HG03442 (cell line): Measurements from ENCODE around the gene TBCD.
"Not testable (repeated sequence)": the region's sequence is repeated elsewhere in the genome, so short reads cannot be mapped to it uniquely, and the experiment has no call there.

Source experiments
- ATAC-seq: cut with Tn5 transposase; IDR thresholded peaks from one replicate; pipeline ENCODE4 v1.9.1; 2021; ENCODE audit warnings: mild to moderate bottlenecking, moderate library complexity; ENCODE audit not compliant: unreplicated experiment

Gene TBCD

GRCh38 chr17:82965371-82965770 lies 213.5 kb downstream of the TBCD start:
- ATAC-seq: no peak

- no peak for ATAC-seq
Observed at GRCh38 chr17:82966415-82966814, 214.6 kb downstream of the TBCD start.

DNA sequence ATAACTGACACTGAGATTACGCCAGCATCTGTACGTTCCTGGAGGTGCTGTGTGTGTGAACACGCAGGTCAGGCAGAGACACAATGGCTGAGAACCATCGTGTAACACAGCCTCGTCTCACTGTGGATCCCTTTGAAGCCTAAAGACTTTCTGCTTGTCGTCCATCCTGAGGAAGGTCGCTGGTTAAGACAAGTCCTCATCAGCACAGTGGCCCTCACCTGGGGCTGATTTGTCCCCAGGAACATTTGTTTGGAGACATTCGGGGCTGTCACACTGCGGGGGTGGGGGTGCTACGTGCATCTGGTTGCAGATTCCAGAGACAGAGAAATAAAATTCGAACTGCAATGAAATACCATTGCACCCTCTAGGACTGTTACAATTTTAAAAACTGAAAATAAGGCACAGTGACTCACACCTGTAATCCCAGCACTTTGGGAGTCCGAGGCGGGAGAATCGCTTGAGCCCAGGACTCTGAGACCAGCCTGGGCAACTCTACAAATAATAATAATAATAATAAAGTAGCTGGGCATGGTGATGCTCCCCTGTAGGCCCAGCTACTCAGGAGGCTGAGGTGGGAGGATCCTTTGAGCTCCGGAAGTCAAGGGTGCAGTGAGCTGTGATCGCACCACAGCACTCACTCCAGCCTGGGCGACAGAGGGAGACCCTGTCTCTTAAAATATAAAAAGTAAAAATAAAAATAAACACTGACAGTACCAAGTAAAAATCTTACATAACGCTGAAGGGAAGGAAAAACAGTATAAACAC lies 215.6 kb downstream of the TBCD start:
- no peak for ATAC-seq

- not testable (repeated sequence) for ATAC-seq
Observed at GRCh38 chr17:82968033-82968841, 216.4 kb downstream of the TBCD start.

DNA sequence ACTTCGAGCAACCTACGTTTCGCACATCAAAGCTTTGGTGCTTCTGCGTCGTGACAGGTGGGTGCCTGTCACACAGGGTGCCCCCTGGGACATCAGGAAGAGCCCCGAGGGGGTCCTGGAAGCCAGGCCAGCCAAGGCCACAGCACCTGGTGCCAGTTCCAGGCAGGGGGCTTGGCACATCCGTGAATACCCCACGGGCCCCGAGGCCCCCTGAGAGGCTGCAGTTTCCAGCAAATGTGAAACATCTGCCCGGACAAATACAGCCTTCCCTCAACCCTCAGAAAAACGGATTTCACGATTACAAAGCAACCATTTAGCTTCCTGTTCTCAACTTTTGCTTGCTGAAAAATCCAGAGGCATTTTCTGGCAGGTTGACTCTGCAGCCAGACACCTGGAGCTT lies 218.2 kb downstream of the TBCD start:
- ATAC-seq: no peak

GRCh38 chr17:82970818-82971590 lies 219.1 kb downstream of the TBCD start:
- ATAC-seq: no peak

DNA sequence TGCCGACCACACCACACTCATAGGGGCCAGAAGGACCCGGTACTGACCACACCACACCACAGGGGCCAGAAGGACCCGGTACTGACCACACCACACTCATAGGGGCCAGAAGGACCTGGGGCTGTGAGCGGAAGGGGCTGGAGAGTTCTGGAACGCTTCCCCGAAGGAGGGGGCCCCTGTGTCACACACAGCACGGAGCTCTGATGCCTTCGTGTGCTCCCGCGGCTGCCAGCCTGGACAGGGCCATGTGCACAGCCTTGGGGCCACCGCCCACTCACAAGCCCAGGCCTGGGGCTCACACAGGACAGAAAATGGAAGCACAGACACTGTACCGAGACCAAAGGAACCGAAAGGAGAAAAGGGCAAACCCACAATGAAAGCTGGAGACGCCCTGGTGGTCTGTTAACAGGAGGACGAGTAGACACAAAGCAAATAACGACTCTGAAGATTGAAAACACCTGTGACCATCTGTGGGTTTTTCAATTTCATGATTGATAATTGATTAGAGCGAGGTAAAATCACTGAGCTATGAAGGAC lies 221.0 kb downstream of the TBCD start:
- no peak for ATAC-seq

GRCh38 chr17:82973456-82974135 lies 221.7 kb downstream of the TBCD start:
- no peak for ATAC-seq

DNA sequence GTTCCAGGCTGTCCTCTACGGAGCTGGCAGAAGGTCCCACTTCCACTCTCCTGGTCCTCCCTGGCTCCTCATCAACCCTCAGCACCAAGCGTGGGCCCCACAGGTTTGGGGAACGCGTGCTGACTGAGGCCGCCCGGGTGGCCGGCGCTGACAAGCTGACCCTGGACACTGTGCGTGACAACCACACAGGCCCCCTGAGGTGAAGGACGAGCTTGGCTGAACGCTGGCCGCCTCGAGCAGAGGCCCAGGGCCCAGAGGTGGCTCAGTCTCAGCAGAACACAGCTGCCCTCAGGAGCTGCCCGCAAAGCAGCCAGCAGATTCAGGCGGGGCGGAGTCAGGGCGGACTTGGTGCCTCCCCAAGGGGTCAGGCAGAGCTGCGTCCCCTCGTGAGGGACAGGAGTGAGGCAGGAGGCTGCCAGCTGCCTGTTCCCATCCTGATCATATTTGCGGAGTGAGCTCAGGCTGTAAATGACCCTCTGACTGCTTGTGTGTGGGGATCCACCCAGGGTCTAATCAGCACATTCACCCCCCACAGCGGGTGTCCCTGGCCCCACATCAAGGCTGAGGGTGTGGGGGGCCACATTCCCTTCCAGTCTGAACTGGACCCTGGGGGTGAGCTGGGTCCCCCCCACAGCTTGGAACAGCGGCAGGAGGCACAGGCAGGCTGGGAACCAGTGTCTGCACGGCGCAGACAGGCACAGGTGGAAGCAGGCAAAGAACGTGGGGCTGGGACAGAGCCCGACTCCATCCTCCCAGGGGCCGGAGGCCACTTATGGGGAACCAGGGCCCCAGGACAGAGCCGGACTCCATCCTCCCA lies 222.5 kb downstream of the TBCD start:
- no peak for ATAC-seq

GRCh38 chr17:82976982-82977488 lies 225.2 kb downstream of the TBCD start:
- ATAC-seq: no peak

DNA sequence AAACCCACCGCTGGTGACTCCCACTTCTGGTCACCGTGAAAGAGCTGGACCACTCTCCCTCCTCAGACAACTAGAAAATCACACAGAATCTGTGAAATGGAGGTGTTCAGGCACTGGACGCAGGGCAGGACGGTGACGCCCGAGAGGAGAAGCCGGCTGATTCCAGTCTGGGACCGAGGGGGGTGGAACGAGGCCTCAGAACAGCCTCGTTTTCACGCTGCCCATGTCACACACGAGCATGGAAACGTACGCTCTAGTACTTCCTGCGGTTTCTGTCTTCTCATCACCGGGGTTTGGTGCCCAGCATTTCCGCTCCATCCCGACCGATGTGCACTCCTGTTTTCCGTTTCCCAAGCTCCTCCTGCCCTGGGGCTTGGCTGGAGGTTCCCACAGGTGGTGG lies 225.7 kb downstream of the TBCD start:
- ATAC-seq: no peak

GRCh38 chr17:82978765-82979349 lies 227.0 kb downstream of the TBCD start:
- no peak for ATAC-seq

GRCh38 chr17:82979718-82980117 lies 227.9 kb downstream of the TBCD start:
- ATAC-seq: no peak

- ATAC-seq: no peak
Observed at GRCh38 chr17:82980632-82981031, 228.8 kb downstream of the TBCD start.

- ATAC-seq: no peak
Observed at GRCh38 chr17:82981141-82981730, 229.4 kb downstream of the TBCD start.

GRCh38 chr17:82983510-82984248 lies 231.8 kb downstream of the TBCD start:
- no peak for ATAC-seq

DNA sequence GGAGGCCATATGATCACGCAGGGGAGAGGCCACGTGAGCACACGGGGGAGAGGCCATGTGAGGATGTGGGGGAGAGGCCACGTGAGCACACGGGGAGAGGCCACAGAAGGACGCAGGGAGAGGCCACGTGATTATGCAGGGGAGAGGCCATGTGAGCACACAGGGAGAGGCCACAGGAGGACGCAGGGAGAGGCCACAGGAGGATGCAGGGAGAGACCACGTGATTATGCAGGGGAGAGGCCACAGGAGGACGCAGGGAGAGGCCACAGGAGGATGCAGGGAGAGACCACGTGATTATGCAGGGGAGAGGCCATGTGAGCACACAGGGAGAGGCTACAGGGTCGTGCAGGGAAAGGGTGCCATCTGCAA lies 232.4 kb downstream of the TBCD start:
- not testable (repeated sequence) for ATAC-seq

- no peak for ATAC-seq
Observed at GRCh38 chr17:82984751-82985427, 233.0 kb downstream of the TBCD start.
